Neural cell (in vitro differentiated cells): Measurements from ENCODE around the gene HK2.

Experiments used
- EP300 ChIP-seq: fragments of 450-650 bp; conservative IDR thresholded peaks from 2 replicates; pipeline ENCODE4 v1.6.1; 2014; ENCODE audit warnings: antibody characterized with exemption, mild to moderate bottlenecking, moderate library complexity; ENCODE audit not compliant: poor library complexity, severe bottlenecking
- EZH2 ChIP-seq: fragments of 200-600, 300-800 bp; shearing (Covaris generic), sonication (generic); IDR thresholded peaks from 2 replicates; pipeline ENCODE4 v1.6.1; 2014; ENCODE audit warnings: antibody characterized with exemption, low read length, borderline replicate concordance, mild to moderate bottlenecking; ENCODE audit not compliant: insufficient read depth, poor library complexity, severe bottlenecking
- TAF1 ChIP-seq: IDR thresholded peaks from 2 replicates; pipeline ENCODE4 v1.6.1; 2012; ENCODE audit warnings: low read depth
- TF ChIP-seq, protein P1 (sequence below): fragments of 450-650 bp; IDR thresholded peaks from 2 replicates; pipeline ENCODE4 v1.5.1; 2014; ENCODE audit warnings: antibody characterized with exemption, mild to moderate bottlenecking, moderate library complexity; ENCODE audit not compliant: poor library complexity, severe bottlenecking

DNA sequence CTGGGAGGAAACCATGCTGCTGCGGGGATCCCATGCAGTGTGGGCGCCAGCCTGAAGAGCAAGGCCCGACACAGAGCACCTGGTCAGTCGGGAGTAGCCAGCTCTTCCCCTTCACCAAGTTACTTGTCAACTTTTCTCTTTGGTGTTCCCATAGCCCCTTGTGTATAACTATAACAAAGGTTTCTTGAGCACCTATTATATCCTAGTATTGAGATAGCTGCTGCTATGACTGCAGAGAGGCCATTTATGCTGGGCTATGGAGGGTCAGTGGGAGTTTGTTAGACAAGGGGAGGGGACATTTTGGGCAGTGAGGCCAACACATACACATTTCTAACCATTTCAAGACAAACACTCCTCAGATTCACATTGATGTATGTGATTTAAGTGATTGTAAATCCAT lies 10.8 kb downstream of the HK2 start:
- TF ChIP-seq, protein P1, sequence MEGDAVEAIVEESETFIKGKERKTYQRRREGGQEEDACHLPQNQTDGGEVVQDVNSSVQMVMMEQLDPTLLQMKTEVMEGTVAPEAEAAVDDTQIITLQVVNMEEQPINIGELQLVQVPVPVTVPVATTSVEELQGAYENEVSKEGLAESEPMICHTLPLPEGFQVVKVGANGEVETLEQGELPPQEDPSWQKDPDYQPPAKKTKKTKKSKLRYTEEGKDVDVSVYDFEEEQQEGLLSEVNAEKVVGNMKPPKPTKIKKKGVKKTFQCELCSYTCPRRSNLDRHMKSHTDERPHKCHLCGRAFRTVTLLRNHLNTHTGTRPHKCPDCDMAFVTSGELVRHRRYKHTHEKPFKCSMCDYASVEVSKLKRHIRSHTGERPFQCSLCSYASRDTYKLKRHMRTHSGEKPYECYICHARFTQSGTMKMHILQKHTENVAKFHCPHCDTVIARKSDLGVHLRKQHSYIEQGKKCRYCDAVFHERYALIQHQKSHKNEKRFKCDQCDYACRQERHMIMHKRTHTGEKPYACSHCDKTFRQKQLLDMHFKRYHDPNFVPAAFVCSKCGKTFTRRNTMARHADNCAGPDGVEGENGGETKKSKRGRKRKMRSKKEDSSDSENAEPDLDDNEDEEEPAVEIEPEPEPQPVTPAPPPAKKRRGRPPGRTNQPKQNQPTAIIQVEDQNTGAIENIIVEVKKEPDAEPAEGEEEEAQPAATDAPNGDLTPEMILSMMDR, result no peak
- TF ChIP-seq TAF1 (no peak), EP300 (no peak), EZH2 (no peak)
